GM06990 (cell line): ENCODE data around the gene SYT1.
A peak's percentile ranks its signal among the peaks of the same experiment; 100 is the strongest.

Experiments
- DNase-seq: peaks from one replicate; pipeline ENCODE4 v3.0.0-alpha.2; 2011; ENCODE audit not compliant: insufficient read length; ENCODE audit errors: extremely low read depth
- H3K27me3 ChIP-seq: replicated peaks from 2 replicates; pipeline ENCODE4 v1.6.0; 2011; ENCODE audit warnings: low read length; ENCODE audit not compliant: control insufficient read depth, insufficient read depth
- H3K36me3 ChIP-seq: 2 replicates; pipeline ENCODE4 v1.5.1; 2011; ENCODE audit warnings: low read length; ENCODE audit not compliant: control insufficient read depth, insufficient read depth
- H3K4me3 ChIP-seq: replicated peaks from 2 replicates; pipeline ENCODE4 v1.5.1; 2011; ENCODE audit warnings: low read depth, mild to moderate bottlenecking, control low read depth, low read length
- CTCF ChIP-seq: IDR thresholded peaks from 2 replicates; pipeline ENCODE4 v1.5.1; 2011; ENCODE audit warnings: low read length, control low read depth, mild to moderate bottlenecking, inconsistent platforms; ENCODE audit not compliant: insufficient read depth, poor library complexity, severe bottlenecking

Gene SYT1

GRCh38 chr12:79063258-79063657 lies 198.7 kb downstream of the SYT1 start:
- H3K27me3 ChIP-seq: no peaks in the 10 kb centered on the region
- no peak for TF ChIP-seq CTCF
- no peak for DNase-seq
- no peaks in the 10 kb centered on the region for H3K36me3 ChIP-seq
- H3K4me3 ChIP-seq: no peak overlapping the region

- TF ChIP-seq CTCF: no peak
- H3K27me3 ChIP-seq: no peaks in the 10 kb centered on the region
- no peak for DNase-seq
- no peak overlapping the region for H3K4me3 ChIP-seq
- no peaks in the 10 kb centered on the region for H3K36me3 ChIP-seq
Observed at GRCh38 chr12:79067977-79068376, 203.4 kb downstream of the SYT1 start.

GRCh38 chr12:79069009-79069408 lies 204.4 kb downstream of the SYT1 start:
- Histone ChIP-seq H3K4me3 (no peak overlapping the region), H3K36me3 (no peaks in the 10 kb centered on the region), H3K27me3 (no peaks in the 10 kb centered on the region)
- DNase-seq: peak; percentile 8
- TF ChIP-seq CTCF: no peak

GRCh38 chr12:79071498-79071897 lies 206.9 kb downstream of the SYT1 start:
- no peak for DNase-seq
- no peak for TF ChIP-seq CTCF
- no peaks in the 10 kb centered on the region for H3K36me3 ChIP-seq
- H3K4me3 ChIP-seq: no peak overlapping the region
- no peaks in the 10 kb centered on the region for H3K27me3 ChIP-seq

- H3K27me3 ChIP-seq: no peaks in the 10 kb centered on the region
- TF ChIP-seq CTCF: no peak
- no peak for DNase-seq
- no peak overlapping the region for H3K4me3 ChIP-seq
- no peaks in the 10 kb centered on the region for H3K36me3 ChIP-seq
Observed at GRCh38 chr12:79073506-79073905, 208.9 kb downstream of the SYT1 start.

- H3K36me3 ChIP-seq: no peaks in the 10 kb centered on the region
- no peaks in the 10 kb centered on the region for H3K27me3 ChIP-seq
- DNase-seq: no peak
- H3K4me3 ChIP-seq: no peak overlapping the region
- no peak for TF ChIP-seq CTCF
Observed at GRCh38 chr12:79082595-79082994, 218.0 kb downstream of the SYT1 start.
